GM18873 (cell line): ENCODE results near the gene C19orf81.
"Not testable (repeated sequence)": the region's sequence is repeated elsewhere in the genome, so short reads cannot be mapped to it uniquely, and the experiment has no call there.

ENCODE experiments used
- ATAC-seq: cut with Tn5 transposase; IDR thresholded peaks from one replicate; pipeline ENCODE4 v1.9.1; 2021; ENCODE audit warnings: mild to moderate bottlenecking, moderate library complexity, moderate number of reproducible peaks; ENCODE audit not compliant: unreplicated experiment, low FRiP score

The C19orf81 gene

DNA sequence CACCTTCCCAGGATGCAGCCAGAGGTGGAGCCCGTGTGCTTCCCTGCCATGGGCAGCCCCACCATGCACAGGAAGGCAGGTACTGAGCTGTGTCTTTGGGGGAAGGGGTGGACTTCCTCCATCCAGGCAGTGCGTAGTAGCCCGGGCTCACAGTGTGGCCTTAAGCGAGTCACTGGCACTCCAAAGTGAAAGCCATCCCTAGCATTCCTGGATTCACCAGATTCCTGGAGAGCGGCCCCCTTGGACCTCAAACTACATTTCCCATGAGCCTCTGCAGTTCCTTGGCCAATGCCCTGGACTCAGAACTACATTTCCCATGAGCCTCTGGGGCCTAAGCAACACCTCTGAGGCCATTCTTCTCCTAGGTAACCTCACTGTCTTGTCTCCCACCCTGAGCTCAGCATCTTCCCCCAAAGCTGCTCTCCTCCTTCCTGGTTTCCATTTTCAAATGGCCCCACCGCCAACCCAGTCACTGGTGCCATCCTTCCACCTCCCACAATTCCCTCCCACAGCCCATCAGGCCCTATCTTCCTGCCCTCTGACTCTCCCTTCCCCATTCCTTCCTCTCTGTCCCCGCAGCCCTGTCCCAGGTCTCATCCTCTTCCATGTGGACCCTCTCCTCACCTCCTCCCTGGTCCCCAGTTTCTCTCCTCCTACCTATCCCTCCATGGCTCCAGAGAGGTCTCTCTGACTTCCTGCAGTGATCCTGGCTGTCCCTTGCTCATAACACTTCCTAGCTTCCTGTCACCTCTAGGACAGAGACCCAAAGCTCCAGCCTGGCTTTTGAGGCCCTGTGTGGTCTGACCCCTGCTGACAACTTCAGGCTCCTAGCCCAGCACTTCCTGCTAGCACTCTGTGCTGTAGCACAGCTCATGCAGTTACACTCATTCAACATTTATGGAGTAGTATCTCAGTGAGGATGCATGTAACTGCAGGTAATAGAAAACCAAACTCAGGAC lies at the start of gene C19orf81:
Gene C19orf81 (plus strand): TSS at position 13 of the 959 bp plus-strand sequence. CDS start 0 bp downstream, at position 13.
- ATAC-seq = no peak

DNA sequence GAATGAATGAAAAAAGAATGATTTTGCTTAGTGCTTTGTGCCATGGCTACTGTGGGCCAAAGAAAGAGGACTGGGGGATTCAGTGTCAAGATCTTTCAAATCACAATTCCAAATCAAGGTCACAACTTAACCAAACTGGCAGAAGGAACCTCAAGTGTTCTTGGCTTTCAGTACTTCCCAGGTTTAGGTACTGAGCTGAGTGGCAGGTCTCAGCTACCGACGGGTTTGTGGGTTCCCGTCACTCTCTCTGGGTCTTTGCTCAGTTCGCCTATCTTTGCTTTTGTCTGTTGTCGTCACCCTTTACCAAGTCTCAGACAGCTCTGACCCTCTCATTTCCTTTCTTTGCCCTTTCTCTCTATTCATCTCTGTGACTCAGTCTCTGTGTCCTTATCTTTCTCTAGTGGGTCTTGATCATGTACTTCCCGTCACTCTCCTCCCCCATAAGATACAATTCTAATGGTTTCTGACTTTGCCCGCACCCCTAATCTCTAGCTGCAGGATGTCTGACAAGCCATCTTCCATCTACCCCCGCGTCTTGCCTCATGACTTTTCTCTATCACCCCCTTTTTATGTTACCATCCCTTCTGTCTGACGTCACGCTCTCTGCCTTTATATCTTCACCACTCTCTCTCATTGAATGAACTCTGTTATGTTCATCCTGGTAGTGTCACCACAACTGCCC lies 47.7 kb upstream of the C19orf81 start:
- no peak for ATAC-seq

DNA sequence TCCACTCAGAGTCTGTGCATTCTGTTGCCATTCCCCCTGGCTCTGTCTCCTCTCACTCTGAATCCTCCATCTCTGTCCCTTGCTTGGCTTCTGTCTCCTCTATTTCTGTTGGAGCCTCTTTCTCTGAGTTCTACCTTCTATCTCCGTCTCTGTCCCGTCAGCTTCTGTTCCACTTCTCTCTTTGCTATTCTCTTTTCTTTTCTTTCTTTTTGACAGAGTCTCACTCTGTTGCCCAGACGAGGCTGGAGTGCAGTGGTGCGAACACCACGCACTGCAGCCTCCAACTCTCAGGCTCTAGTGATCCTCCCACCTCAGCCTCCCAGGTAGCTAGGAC lies 47.2 kb upstream of the C19orf81 start:
- ATAC-seq = no peak

DNA sequence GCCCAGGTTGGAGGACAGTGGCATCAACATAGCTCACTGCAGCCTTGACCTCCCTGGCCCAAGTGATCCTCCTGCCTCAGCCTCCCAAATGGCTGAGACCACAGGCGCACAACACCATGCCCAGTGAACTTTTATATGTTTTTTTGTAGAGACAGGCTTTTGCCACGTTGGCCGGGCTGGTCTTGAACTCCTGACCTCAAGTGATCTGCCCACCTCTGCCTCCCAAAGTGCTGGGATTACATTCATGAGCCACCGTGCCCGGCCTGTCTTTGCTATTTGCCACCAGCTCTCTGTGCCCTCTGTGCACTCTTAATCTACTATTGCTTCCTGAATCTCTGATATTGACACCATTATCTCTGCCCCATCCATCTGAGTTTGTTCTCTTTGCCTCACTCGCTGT lies 46.7 kb upstream of the C19orf81 start:
- no peak for ATAC-seq

DNA sequence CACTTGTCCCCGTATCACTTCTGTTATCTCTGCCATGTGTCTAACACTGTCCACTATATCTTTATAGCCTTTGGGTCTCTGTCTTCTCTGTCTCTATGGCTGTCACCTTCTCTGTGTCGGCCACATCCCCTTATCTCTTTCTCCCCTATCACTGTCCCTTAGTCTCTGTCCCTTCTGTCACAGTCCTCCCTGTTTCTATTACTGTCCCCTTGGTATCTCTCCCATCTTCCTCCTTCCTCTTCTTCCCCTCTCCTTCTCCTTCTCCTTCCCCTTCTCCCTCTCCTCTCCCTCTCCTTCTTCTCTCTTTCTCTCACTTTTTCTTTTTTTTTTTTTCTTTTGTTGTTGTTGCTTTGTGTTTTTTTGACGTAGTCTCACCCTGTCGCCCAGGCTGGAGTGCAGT lies 46.3 kb upstream of the C19orf81 start:
- no peak for ATAC-seq

DNA sequence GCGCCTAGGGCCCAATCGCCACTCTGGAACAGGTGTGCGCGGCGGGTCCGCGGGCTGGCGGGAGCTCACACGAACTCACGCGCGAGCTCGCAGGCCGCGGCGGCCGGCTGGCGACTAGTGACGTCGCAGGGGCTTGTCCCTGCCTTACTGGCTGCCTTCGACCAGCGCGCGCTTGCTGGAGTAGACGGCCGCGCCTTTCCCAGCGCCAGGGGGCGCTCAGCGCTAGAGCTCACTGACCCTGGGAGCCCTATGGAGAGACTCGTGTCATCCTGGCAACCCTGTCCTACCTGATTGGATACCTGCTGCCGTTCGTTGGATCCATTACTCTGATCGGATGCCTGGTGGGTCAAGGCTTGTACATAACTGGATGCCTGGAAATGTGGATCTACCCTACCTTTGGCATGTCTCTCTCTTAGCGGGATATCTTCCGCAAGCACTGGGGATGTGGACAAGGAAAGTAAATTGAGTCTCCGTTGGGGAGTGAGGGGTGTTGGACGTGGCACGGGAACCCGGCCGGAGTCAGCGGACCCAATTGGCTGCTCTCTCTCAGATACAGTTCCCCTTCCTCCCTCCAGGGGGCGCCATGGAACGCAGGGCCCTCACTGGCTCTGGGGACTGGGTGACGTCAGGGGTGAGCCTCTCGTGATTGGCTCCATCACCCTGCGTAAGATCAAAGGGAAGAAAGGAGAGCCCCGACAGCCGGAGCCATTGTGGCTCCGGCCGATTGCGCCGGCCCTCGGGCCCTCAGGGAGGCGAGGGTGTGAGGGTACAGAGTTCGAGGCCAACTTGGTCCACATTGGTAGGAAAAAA lies 44.8 kb upstream of the C19orf81 start:
- ATAC-seq = not testable (repeated sequence)

DNA sequence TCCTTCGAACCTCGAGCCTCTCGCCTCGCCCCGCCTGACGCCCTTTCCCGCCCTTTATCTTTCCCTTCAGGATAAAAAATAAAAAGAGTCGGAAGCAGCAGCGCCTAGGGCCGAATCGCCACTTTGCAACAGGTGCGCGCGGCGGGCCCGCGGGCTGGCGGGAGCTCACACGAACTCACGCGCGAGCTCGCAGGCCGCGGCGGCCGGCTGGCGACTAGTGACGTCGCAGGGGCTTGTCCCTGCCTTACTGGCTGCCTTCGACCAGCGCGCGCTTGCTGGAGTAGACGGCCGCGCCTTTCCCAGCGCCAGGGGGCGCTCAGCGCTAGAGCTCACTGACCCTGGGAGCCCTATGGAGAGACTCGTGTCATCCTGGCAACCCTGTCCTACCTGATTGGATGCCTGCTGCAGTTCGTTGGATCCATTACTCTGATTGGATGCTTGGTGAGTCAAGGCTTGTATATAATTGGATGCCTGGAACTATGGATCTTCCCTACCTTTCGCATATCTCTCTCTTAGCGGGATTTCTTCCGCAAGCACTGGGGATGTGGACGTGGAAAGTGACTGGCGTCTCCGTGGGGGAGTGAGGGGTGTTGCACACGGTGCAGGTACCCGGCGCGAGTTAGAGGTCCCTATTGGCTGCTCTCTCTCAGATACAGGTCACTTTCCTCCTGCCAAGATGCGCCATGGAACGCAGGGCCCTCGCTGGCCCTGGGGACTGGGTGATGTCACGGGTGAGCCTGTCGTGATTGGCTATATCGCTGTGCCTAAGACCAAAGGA lies 43.0 kb upstream of the C19orf81 start:
- ATAC-seq = not testable (repeated sequence)

DNA sequence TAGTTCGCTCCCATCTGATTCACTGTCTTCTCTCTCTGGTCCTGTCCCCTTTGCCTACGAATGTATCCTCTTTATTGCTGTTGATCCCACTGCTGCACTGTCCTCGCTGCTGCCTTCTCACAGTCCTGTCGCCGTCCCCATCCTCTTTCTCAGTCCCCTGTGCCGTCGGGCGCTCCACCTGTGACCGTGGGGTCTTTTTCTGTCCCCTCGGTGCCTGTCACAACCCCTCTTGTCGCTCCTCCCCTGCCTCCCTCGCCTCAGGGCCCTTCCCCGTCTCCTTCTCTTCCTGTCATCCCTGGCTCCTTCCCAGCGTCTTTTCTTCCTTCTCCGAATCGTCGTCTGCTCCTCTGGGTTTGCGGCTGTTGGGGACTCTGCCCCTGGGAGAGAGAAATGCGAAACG lies 41.9 kb upstream of the C19orf81 start:
- ATAC-seq = no peak

DNA sequence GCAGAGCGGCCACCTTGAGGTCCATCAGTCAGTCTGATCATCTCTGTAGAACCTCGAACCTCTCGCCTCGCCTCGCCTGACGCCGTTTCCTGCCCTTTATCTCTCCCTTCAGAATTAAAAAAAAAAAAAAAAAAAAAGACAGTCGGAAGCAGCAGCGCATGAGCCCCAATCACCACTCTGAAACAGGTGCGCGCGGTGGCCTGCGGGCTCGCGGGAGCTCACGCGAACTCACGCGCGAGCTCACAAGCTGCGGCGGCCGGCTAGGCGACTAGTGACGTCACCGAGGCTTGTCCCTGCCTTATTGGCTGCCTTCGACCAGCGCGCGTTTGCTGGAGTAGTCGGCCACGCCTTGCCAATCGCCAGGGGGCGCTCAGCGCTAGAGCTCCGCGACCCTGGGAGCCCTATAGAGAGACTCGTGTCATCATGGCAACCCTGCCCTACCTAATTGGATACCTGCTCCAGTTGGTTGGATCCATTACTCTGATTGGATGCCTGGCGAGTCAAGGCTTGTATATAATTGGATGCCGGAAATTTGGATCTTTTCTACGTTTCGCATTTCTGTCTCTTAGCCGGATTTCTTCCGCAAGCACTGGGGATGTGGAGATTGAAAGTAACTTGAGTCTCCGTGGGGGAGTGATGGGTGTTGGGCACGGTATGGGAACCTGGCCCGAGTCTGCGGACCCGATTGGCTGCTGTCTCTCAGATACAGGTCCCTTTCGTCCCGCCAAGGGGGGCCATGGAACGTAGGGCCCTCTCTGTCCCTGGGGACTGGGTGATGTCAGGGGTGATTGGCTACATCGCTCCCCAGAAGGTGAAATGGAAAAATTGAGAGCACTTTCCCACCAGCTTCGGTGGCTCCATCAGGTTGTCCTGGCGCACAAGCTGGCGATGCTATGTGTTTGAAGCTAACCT lies 41.1 kb upstream of the C19orf81 start:
- ATAC-seq = no peak

DNA sequence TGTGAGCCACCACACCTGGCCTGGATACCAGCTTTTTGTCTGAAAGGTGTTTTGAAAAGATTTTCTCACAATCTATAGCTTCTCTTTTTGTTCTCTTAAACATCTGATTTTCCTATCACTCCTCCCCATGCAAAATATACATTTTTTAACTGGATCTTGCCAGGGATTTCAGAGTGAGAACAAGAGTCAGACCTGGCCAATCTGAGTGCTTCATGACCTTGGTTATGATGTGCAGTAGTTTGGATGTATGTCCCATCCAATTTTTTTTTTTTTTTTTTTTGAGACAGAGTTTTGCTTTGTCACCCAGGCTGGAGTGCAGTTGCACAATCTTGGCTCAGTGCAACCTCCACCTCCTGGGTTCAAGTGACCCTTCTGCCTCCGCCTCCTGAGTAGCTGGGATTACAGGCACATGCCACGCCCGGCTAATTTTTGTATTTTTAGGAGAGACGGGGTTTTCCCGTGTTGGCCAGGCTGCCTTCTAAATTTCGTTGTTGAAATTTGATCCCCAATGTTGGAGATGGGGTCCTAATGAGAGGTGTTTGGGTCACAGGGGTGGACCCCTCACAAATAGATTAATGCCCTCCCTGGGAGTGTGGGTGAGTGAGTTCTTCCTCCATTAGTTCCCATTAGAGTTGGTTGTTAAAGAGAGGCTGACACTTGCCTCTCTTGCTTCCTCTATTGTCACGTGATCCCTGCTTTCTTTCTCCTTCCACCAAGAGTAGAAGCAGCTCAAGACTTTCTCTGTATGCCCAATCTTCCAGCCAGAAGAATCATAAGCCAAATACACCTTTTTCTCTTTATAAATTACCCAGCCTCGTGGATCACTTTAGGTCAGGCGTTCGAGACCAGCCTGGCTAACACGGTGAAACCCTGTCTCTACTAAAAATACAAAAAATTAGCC lies 36.5 kb upstream of the C19orf81 start:
- ATAC-seq = not testable (repeated sequence)

DNA sequence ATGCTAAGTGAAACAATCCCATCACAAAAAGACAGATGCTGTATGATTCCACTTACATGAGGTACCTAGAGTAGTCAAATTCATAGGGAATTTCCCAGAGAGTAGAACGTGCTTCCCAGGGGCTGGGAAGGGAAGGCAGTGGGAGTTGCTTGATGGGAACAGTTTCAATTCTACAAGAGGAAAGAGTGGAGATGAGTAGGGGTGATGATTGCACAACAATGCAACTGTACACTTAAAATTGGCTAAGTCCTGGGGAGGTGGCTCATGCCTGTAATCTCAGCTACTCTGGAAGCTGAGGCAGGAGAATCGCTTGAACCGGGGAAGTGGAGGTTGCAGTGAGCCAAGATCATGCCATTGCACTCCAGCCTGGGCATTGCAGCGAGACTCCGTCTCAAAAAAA lies 30.9 kb upstream of the C19orf81 start:
- not testable (repeated sequence) for ATAC-seq

DNA sequence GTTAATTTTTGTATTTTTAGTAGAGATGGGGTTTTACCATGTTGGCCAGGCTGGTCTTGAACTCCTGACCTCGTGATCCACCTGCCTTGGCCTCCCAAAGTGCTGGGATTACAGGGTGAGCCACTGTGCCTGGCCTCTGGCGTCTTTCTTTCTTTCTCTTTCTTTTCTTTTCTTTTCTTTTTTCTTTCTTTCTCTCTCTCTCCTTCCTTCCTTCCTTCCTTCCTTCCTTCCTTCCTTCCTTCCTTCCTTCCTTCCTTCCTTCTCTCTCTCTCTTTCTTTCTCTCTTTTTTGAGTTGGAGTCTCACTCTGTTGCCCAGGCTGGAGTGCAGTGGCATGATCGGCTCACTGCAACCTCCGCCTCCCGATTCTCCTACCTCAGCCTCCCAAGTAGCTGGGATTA lies 30.1 kb upstream of the C19orf81 start:
- not testable (repeated sequence) for ATAC-seq

DNA sequence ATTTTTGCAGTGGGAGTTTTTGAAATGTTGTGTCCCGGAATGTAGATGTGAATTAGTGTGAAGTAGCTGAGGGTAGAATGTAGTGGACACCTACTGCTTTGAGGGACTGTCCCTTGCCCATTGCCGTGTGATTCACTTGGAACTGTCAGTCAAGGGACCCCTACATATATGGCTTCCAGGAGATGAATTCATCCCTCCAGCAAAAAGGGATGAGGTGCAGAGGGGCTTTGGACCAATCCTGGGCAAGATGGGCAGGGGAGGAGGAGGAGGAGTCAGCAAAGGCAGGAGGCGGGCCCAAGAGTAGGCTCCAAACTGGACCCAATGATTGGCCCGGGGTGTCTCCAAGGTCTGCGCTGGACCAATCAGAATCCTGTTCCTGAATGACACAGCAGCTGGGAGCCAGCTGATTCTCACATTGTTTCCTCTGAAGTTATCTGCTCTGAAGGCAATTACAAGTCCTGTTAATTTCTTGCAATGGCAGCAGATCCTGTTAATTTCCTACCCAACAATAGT lies 28.8 kb upstream of the C19orf81 start:
- not testable (repeated sequence) for ATAC-seq

DNA sequence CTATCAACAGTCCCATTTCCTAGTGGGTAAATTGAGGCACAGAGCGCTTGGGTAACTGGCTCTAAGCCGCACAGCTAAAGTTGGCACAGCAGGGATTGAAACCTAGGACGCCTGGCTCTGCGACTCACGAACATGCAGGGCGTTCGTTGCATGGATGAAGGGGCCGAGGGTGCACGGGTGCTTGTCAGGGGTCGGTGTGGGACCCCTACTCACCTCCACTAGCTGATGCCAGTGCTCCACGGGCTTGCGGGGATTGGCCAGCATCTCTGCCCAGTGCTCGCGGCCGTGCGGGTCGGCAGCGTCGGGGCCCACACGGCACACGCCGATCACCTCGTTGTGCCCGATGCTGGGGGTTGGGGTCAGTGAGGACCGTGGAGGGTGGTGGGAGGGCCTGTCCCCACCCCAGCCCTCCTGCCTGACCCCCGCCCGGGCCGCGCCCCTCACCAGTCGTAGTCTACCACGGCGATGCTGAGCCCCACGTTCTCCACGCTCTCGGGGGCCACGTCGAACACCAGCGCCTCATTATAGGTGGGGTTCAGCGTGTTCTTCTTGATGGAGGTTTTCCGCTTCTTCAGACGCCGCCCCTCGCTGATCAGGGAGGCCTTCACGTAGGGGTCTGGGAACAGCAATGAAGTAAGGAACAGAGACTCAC lies 24.2 kb upstream of the C19orf81 start:
- no peak for ATAC-seq

DNA sequence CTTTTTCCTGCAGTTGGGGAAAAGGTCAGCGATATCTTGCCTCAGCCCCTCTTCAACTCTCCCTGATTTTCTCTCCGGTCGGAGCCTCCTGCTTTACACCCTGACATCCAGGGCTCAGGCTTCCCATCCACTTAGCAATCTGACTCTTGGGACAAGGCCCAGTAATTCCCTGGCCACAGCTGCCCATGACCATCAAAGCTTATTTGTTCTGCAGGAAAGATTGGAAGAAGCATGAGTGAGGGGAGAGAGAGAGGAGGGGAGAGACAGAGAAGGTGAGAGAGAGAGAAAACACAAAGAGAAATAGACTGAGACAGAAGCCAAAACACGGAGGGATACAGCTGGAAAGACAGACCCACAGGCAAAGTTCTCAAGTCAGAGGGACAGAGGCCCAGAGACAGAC lies 23.2 kb upstream of the C19orf81 start:
- no peak for ATAC-seq

DNA sequence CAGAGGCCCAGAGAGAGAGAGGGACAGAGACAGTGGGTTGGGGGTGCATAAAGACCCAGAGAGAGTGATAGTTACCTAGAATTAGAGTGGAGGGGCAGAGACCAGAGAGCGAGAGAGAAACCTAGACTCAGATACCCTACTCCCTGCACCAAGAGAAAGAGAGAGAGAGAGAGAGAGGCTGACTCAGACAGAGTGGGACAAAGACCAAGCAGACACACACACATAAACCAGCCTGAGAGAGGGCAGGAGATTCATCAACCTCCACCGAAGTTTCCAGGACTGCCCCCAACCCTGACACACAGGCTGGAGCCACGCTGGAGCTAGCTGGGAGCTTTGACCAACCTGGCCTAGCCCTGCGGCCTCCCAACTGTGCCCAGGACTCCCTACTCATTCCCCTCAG lies 22.4 kb upstream of the C19orf81 start:
- no peak for ATAC-seq

DNA sequence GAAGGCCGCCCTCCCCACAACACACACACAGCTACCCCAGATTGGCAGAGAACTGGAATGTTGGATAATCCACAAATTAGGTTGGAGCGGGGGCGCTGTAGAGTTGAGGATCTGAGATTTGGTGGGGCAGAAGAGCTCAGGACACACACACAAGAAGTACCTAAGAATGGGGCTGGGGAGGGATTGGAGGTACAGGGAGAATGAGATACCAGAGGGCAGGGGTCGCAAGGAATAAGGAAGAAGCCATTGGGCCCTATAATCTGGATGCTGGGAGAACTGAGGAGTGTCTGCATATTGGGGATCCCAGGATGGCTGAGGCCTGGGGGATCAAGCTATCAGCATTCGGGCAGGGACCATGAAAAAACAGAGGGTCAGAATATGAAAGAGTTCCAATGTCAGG lies 21.1 kb upstream of the C19orf81 start:
- no peak for ATAC-seq
